ENCODE data around the gene CEP131.

The CEP131 gene

DNA sequence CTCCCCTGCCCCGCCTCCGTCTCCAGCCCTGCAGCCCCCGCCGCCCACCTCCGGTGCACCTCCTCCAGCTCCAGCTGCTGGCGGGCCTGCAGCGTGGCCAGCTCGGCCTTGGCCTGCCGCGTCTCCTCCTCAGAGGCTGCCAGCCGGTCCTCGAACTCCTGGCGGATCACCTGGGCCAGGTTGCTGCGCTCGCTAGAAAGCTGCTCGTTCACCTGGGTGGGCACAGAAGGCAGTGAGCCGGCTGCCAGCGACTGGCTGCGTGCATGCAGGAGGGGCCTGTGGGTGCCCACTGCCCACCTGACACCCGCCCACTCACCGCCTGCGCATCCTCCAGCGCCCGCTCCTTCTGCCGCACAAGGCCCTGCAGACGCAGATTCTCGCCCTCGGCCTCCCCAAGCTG lies 32.2 kb downstream of the CEP131 start:
- TF ChIP-seq EZH2phosphoT487 (IDR thresholded peaks at IDR 0.05; ENCODE audit: low read length) = no peak
- TF ChIP-seq EZH2 (optimal IDR thresholded peaks at IDR 0.05; ENCODE audit: low read depth, low read length) = no peak
- no peak for TF ChIP-seq CTCF (IDR thresholded peaks at IDR 0.05; ENCODE audit: low read length)
- Histone ChIP-seq H3K9me3 (replicated peaks; ENCODE audit: insufficient read depth, low read length) (no peaks in the 10 kb centered on the region), H3K4me3 (ENCODE audit: low read length) (no peak overlapping the region), H3K36me3 (replicated peaks; ENCODE audit: insufficient read depth, low read length) (no peaks in the 10 kb centered on the region), H3K4me2 (ENCODE audit: low read depth, low read length) (no peak overlapping the region), H4K20me1 (ENCODE audit: insufficient read depth, low read length) (no peaks in the 10 kb centered on the region), H3K4me1 (ENCODE audit: low read length) (no peaks in the 10 kb centered on the region), H3K9ac (ENCODE audit: low read length) (no peak overlapping the region), H3K79me2 (ENCODE audit: low read length) (no peaks in the 10 kb centered on the region), H3K9me2 (replicated peaks; ENCODE audit: insufficient read depth, low read length) (no peaks in the 10 kb centered on the region), H3K27me3 (replicated peaks; ENCODE audit: insufficient read depth, low read length) (peaks cover under 1% of the 10 kb centered on the region; the same call in 1 of the 2 replicates), H3F3A (ENCODE audit: insufficient read depth, low read length) (no peaks in the 10 kb centered on the region), H3K27ac (ENCODE audit: low read length) (no peak overlapping the region), H2AFZ (ENCODE audit: low read length) (no peak overlapping the region)
- DNase-seq = no peak

- no peak overlapping the region for H2AFZ ChIP-seq (ENCODE audit: low read length)
- H3K9me3 ChIP-seq (replicated peaks; ENCODE audit: insufficient read depth, low read length) = no peaks in the 10 kb centered on the region
- no peak overlapping the region for H3K4me3 ChIP-seq (ENCODE audit: low read length)
- no peak overlapping the region for H3K9ac ChIP-seq (ENCODE audit: low read length)
- TF ChIP-seq CTCF (IDR thresholded peaks at IDR 0.05; ENCODE audit: low read length) (no peak), EZH2 (optimal IDR thresholded peaks at IDR 0.05; ENCODE audit: low read depth, low read length) (no peak), EZH2phosphoT487 (IDR thresholded peaks at IDR 0.05; ENCODE audit: low read length) (no peak)
- no peaks in the 10 kb centered on the region for H4K20me1 ChIP-seq (ENCODE audit: insufficient read depth, low read length)
- no peaks in the 10 kb centered on the region for H3K79me2 ChIP-seq (ENCODE audit: low read length)
- H3K4me2 ChIP-seq (ENCODE audit: low read depth, low read length) = no peak overlapping the region
- no peaks in the 10 kb centered on the region for H3K9me2 ChIP-seq (replicated peaks; ENCODE audit: insufficient read depth, low read length)
- H3K4me1 ChIP-seq (ENCODE audit: low read length) = no peaks in the 10 kb centered on the region
- no peak overlapping the region for H3K27ac ChIP-seq (ENCODE audit: low read length)
- no peak for DNase-seq
- H3K27me3 ChIP-seq (replicated peaks; ENCODE audit: insufficient read depth, low read length) = peaks cover 7% of the 10 kb centered on the region
- no peaks in the 10 kb centered on the region for H3K36me3 ChIP-seq (replicated peaks; ENCODE audit: insufficient read depth, low read length)
- no peaks in the 10 kb centered on the region for H3F3A ChIP-seq (ENCODE audit: insufficient read depth, low read length)
These were observed 32.9 kb downstream of the CEP131 start for GRCh38 chr17:81189670-81190530.

DNA sequence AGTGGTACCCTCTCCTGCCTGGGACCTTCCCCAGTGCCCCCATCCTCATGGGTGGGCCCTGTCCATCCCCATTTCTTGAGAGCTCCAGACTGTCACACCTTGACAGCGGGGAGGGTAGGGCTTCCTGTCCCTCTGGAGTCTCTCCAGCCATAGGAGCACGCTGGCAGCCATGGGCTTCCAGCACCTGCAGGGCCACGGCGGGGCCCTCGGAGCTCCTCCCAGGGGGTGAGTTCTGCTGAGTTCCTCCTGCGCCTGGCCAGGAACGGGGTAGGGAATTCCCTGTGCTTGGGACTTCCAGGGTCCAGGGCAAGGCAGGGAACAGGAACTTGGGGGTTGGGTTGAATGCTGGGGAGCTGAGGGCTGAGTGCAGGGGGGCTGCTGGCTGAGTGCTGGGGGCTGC lies 33.7 kb downstream of the CEP131 start:
- H3K9ac ChIP-seq (ENCODE audit: low read length) = no peak overlapping the region
- H3K4me3 ChIP-seq (ENCODE audit: low read length) = no peak overlapping the region
- no peak overlapping the region for H3K4me2 ChIP-seq (ENCODE audit: low read depth, low read length)
- no peaks in the 10 kb centered on the region for H3K4me1 ChIP-seq (ENCODE audit: low read length)
- H3K36me3 ChIP-seq (replicated peaks; ENCODE audit: insufficient read depth, low read length) = no peaks in the 10 kb centered on the region
- peaks cover 16% of the 10 kb centered on the region for H3K27me3 ChIP-seq (replicated peaks; ENCODE audit: insufficient read depth, low read length)
- no peaks in the 10 kb centered on the region for H4K20me1 ChIP-seq (ENCODE audit: insufficient read depth, low read length)
- no peaks in the 10 kb centered on the region for H3K9me3 ChIP-seq (replicated peaks; ENCODE audit: insufficient read depth, low read length)
- no peak for DNase-seq
- H3K79me2 ChIP-seq (ENCODE audit: low read length) = no peaks in the 10 kb centered on the region
- H3F3A ChIP-seq (ENCODE audit: insufficient read depth, low read length) = no peaks in the 10 kb centered on the region
- TF ChIP-seq EZH2phosphoT487 (IDR thresholded peaks at IDR 0.05; ENCODE audit: low read length) (no peak), CTCF (IDR thresholded peaks at IDR 0.05; ENCODE audit: low read length) (no peak), EZH2 (optimal IDR thresholded peaks at IDR 0.05; ENCODE audit: low read depth, low read length) (no peak)
- H2AFZ ChIP-seq (ENCODE audit: low read length) = no peak overlapping the region
- H3K27ac ChIP-seq (ENCODE audit: low read length) = no peak overlapping the region
- H3K9me2 ChIP-seq (replicated peaks; ENCODE audit: insufficient read depth, low read length) = no peaks in the 10 kb centered on the region
